ENCODE results near the gene WDR55. TPM values are rescaled to one million over a fixed set of nuclear protein-coding genes. Genes with fewer than 3 reads are reported as not detected.

WDR55 gene
- total and polyA plus RNA-seq, 2 of the 13 experiments (the other 11 are each of a cell fraction or from before 2014, with no cell fraction given): 17.7 to 18.2 TPM

DNA sequence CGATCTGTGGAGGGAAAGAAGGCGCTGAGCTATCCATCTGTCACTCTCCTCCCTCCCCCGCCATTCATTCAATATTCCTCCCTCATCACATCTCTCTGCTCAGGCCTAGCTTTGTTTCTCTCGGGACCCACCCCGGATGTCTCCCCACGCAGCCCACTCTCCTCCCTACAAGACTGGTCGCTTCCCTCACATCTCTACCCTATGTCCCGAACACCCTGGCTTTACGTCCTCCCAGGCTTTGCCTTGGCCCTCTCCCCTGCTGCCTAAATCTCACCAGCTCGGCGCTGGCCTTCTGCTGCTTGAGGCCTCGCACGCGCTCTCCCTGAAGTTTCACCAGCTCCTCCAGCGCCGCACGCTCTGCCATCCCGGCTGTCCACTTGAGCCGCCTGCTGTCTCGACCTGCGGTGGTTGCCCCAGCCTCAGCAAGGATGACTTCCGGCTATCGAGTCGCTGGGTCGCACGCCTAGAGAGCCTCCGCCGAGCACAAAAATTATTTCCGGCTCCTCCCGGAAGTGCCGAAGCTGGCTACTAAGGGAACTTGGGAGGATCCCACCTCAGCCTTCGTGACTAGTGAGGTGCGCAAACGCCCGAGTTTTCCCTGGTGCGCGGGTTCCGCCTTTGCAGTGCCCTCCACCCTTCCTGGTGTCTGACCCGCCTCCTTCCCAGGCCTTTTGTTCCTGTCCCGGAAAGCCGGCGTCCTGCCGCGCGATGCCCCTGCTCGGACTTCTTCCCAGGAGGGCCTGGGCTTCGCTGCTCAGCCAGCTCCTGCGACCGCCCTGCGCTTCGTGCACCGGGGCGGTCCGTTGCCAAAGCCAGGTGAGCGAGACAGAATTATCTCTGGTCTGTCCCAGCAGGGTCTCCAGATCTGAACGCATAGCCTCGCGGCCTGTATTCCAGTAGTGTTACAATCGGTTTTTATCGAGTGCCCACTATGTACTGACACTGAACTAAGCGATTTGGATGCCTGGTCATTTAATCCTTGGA is 26.5 kb downstream of the WDR55 start, which contains the start of the genes HARS1 and HARS2 (continued):
- TF ChIP-seq, protein P1, sequence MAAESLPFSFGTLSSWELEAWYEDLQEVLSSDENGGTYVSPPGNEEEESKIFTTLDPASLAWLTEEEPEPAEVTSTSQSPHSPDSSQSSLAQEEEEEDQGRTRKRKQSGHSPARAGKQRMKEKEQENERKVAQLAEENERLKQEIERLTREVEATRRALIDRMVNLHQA (CRISPR knock-in tag; IDR thresholded peaks at IDR 0.05): no peak
- TF ChIP-seq, protein P2, sequence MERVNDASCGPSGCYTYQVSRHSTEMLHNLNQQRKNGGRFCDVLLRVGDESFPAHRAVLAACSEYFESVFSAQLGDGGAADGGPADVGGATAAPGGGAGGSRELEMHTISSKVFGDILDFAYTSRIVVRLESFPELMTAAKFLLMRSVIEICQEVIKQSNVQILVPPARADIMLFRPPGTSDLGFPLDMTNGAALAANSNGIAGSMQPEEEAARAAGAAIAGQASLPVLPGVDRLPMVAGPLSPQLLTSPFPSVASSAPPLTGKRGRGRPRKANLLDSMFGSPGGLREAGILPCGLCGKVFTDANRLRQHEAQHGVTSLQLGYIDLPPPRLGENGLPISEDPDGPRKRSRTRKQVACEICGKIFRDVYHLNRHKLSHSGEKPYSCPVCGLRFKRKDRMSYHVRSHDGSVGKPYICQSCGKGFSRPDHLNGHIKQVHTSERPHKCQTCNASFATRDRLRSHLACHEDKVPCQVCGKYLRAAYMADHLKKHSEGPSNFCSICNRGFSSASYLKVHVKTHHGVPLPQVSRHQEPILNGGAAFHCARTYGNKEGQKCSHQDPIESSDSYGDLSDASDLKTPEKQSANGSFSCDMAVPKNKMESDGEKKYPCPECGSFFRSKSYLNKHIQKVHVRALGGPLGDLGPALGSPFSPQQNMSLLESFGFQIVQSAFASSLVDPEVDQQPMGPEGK (CRISPR knock-in tag; IDR thresholded peaks at IDR 0.05): peak; percentile 37; the same call in 1 of the 2 replicates
- TF ChIP-seq PHF8 (CRISPR knock-in tag; IDR thresholded peaks at IDR 0.05): peak; percentile 96
- TF ChIP-seq, protein P3, sequence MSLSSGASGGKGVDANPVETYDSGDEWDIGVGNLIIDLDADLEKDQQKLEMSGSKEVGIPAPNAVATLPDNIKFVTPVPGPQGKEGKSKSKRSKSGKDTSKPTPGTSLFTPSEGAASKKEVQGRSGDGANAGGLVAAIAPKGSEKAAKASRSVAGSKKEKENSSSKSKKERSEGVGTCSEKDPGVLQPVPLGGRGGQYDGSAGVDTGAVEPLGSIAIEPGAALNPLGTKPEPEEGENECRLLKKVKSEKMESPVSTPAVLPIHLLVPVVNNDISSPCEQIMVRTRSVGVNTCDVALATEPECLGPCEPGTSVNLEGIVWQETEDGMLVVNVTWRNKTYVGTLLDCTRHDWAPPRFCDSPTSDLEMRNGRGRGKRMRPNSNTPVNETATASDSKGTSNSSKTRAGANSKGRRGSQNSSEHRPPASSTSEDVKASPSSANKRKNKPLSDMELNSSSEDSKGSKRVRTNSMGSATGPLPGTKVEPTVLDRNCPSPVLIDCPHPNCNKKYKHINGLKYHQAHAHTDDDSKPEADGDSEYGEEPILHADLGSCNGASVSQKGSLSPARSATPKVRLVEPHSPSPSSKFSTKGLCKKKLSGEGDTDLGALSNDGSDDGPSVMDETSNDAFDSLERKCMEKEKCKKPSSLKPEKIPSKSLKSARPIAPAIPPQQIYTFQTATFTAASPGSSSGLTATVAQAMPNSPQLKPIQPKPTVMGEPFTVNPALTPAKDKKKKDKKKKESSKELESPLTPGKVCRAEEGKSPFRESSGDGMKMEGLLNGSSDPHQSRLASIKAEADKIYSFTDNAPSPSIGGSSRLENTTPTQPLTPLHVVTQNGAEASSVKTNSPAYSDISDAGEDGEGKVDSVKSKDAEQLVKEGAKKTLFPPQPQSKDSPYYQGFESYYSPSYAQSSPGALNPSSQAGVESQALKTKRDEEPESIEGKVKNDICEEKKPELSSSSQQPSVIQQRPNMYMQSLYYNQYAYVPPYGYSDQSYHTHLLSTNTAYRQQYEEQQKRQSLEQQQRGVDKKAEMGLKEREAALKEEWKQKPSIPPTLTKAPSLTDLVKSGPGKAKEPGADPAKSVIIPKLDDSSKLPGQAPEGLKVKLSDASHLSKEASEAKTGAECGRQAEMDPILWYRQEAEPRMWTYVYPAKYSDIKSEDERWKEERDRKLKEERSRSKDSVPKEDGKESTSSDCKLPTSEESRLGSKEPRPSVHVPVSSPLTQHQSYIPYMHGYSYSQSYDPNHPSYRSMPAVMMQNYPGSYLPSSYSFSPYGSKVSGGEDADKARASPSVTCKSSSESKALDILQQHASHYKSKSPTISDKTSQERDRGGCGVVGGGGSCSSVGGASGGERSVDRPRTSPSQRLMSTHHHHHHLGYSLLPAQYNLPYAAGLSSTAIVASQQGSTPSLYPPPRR (CRISPR knock-in tag; IDR thresholded peaks at IDR 0.05; ENCODE audit: borderline replicate concordance): no peak; the same call in 1 of the 2 replicates
- TF ChIP-seq HOXD1 (CRISPR knock-in tag; IDR thresholded peaks at IDR 0.05): peak; percentile 69; the same call in 1 of the 2 replicates
- TF ChIP-seq FOXC1 (CRISPR knock-in tag; IDR thresholded peaks at IDR 0.05; ENCODE audit: borderline replicate concordance): peak; percentile 50; the same call in 1 of the 2 replicates
- TF ChIP-seq, protein P4, sequence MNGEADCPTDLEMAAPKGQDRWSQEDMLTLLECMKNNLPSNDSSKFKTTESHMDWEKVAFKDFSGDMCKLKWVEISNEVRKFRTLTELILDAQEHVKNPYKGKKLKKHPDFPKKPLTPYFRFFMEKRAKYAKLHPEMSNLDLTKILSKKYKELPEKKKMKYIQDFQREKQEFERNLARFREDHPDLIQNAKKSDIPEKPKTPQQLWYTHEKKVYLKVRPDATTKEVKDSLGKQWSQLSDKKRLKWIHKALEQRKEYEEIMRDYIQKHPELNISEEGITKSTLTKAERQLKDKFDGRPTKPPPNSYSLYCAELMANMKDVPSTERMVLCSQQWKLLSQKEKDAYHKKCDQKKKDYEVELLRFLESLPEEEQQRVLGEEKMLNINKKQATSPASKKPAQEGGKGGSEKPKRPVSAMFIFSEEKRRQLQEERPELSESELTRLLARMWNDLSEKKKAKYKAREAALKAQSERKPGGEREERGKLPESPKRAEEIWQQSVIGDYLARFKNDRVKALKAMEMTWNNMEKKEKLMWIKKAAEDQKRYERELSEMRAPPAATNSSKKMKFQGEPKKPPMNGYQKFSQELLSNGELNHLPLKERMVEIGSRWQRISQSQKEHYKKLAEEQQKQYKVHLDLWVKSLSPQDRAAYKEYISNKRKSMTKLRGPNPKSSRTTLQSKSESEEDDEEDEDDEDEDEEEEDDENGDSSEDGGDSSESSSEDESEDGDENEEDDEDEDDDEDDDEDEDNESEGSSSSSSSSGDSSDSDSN (CRISPR knock-in tag; IDR thresholded peaks at IDR 0.05): peak; percentile 87
- peak; percentile 92 for TF ChIP-seq ZNF607 (CRISPR knock-in tag; IDR thresholded peaks at IDR 0.05; ENCODE audit: borderline replicate concordance)
- no peak for TF ChIP-seq ZNF282 (IDR thresholded peaks at IDR 0.05; ENCODE audit: partially characterized antibody)
- TF ChIP-seq, protein P5, sequence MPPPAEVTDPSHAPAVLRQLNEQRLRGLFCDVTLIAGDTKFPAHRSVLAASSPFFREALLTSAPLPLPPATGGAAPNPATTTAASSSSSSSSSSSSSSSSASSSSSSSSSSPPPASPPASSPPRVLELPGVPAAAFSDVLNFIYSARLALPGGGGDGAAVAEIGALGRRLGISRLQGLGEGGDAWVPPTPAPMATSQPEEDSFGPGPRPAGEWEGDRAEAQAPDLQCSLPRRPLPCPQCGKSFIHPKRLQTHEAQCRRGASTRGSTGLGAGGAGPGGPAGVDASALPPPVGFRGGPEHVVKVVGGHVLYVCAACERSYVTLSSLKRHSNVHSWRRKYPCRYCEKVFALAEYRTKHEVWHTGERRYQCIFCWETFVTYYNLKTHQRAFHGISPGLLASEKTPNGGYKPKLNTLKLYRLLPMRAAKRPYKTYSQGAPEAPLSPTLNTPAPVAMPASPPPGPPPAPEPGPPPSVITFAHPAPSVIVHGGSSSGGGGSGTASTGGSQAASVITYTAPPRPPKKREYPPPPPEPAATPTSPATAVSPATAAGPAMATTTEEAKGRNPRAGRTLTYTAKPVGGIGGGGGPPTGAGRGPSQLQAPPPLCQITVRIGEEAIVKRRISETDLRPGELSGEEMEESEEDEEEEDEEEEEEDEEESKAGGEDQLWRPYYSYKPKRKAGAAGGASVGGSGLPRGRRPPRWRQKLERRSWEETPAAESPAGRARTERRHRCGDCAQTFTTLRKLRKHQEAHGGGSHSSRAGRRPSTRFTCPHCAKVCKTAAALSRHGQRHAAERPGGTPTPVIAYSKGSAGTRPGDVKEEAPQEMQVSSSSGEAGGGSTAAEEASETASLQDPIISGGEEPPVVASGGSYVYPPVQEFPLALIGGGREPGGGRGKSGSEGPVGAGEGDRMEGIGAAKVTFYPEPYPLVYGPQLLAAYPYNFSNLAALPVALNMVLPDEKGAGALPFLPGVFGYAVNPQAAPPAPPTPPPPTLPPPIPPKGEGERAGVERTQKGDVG (CRISPR knock-in tag; IDR thresholded peaks at IDR 0.05; ENCODE audit: borderline replicate concordance): peak; percentile 70; the same call in 1 of the 2 replicates
- TF ChIP-seq ATAD3A (CRISPR knock-in tag; IDR thresholded peaks at IDR 0.05): no peak; the same call in 1 of the 2 replicates

Measured in HepG2 (cell line).